NCI-H1930 (cell line): Measurements from ENCODE around the gene TNFSF15.

Experiments used
- DNase-seq, 2 experiments: peaks; one replicate each; lab custom pipeline; 2025; lab: John Stamatoyannopoulos, UW

TNFSF15 gene

DNA sequence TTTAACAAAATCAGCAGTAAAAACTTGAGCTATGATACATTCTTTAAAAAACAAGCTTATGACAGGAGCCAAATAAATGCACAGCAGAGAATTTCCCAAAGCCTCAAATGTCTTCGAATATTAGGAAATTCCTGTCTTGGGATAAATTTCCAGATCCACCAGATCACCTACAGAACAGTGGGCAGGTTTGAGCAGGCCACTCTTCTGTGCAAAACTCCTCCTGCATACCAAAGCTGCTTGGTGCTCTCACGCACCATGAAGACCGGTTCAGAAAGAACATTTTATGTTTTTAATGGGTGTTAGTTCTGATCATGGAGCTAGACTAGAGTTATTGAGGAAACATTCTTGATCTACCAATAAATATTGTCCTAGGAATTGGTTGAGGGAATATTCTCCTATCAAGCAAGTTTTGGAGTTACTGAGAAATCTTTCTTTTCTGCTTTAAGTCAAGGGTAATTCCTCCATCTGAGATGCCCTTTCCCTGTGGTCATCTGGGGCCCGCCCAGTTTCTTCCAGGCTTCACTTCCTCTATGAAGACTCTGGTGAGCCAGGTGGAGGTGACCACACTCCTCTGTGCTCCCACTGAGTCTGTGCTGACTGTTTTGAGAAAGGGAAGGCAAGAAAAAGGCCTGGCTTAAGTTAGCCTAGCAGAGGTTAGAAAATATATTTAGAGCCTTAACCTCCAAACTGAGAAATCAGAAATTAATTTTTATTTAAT, 17.9 kb downstream of the TNFSF15 start:
- no peak for DNase-seq

DNA sequence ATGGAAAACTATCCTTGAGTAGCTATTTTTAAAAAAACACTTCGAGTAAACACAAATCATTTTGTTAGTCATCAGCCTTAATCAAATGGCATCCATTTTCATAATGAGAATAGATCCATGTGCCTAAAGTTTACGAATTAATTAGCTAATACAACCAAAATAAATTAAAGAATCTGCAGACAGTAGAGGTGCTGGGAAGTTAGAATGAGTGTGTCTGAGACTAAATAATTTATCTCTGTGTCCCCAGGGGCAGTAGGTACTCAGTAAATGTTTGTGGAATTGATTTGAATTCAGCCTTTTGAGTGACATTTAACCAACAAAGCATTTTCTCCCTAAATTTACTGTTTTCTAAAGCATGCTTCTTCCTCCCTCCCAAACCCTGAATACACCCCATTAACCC, 18.6 kb downstream of the TNFSF15 start:
- DNase-seq = no peak

GRCh38 chr9:114785866-114786650, 19.8 kb downstream of the TNFSF15 start:
- no peak for DNase-seq

DNA sequence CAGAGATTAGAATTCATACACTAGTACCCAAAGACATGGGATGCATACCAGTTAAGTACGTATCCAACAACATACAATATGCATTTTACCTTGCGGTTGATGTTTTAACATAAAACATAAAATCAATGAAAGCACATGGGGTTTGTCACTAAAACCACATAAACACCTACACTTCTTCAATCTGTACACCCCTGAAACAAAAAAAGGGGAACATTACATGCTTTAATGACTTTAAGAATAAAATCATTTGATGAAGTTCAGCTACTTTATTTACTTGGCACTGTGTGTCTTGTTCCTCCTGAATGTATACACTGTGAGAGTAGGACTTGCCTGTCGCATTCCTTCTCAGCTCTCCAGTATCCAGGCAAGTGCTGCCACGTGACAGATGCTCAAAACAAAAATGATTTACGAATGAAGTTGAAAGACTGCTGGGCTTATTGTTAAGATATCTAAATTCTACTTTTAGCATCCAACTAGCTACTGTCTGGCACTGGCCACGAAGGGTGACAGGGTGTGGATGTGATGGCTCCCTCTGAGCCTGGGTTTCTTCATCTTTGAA, 21.0 kb downstream of the TNFSF15 start:
- no peak for DNase-seq

- DNase-seq = no peak
These were observed 23.3 kb downstream of the TNFSF15 start for GRCh38 chr9:114782586-114782985.

GRCh38 chr9:114779352-114779845, 26.4 kb downstream of the TNFSF15 start:
- DNase-seq = no peak

DNA sequence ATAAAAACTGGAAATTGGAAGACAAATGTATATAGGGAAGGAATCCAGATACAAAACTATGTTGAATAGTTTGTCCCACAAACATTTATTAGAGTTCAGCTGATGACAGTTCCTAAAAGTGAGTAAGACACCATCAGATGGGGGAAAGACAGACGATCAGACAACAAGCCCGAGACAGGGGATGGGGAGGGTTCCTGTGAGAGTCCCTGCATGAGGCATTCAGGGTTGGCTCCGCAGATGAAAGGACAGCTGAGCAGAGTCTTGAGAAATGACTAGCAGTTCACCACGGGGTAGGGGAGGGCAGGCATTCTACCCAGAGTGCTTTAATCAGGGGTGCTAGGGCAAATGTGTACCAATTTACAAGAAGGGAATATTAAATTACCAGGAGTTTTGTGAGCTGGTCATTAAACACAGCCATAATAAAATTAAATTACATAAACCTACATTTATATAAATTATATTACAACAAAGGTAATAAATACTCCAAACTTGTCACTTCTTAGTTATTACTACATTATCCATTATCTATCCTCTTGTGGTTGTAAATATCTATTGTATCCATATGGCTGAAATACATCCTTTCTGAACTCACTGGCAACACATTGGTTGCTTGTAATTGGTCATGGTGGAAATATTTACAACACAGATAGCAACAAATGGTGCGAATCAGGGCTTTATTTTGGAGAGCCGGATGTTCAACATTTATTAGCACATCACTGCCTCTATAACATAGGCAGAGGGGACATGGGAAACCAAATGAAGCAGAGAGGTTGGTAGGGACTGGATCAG, 27.8 kb downstream of the TNFSF15 start:
- DNase-seq = no peak

DNA sequence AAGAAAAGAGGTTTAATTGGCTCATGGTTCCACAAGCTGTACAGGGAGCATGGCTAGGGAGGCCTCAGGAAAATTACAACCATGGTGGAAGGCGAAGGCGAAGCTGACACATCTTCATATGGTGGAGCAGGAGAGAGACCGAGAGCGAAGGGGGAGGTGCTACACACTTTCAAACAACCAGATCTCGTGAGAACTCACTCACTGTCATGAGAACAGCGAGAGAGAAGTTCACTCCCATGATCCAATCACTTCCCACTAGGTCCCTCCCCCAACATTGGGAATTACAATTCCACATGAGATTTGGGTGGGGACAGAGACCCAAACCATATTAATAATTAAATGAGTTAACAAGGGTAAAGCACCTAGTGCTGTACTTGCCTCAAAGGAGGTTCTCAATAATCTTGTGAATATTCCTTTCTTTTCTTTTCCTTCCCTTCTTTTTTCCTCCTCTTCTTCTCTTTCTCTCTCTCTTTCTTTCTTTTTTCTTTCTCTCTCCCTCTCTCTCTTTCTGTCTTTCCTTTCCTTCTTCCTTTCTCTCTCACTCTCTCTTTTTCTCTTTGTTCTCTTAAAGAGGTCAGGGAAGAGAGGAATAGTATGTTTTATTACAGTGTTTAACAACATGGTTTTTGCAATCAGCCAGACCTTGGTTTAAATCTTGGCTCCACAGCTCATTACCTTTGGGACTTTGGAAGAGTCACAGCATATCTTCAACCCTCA, 29.0 kb downstream of the TNFSF15 start:
- DNase-seq = no peak

GRCh38 chr9:114775981-114776380, 29.9 kb downstream of the TNFSF15 start:
- DNase-seq = no peak

DNA sequence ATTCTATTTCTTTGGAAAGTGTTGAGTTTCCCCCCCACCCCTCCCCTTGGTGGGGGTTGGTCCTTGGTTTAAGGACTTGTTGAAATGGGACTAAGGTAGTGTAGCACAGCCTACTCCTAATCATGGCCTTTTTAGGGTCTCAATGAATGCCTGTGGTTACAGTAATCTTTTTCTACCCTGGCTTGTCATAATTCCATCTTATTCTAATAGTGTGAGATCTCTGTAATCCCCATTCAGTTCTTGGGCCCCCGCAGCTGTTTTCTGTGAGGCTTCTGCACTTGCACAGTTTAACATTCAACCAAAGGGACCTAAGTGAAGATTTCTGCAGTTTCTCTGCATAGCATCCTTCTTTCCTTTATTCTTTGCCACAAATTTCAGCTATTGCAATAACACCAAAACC, 30.7 kb downstream of the TNFSF15 start:
- DNase-seq = no peak

DNA sequence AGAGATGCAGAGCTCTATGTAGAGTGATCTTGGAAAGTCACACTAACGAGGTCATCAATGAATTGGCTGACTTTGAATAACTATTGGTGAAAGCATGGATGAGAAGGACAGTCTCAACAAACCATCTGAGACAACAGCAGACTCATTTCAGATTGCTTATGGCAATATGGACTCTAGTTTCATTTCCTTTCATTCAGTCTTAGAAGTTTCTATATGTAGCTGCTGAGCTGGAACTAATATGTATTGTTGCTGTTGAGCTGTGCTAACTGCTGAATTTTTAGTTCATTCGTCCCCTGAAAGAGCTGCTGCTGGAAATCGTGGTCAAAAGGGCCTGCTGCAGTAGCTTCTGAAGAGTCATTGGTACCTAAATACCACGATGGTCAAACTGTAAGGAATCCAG, 31.3 kb downstream of the TNFSF15 start:
- no peak for DNase-seq

DNA sequence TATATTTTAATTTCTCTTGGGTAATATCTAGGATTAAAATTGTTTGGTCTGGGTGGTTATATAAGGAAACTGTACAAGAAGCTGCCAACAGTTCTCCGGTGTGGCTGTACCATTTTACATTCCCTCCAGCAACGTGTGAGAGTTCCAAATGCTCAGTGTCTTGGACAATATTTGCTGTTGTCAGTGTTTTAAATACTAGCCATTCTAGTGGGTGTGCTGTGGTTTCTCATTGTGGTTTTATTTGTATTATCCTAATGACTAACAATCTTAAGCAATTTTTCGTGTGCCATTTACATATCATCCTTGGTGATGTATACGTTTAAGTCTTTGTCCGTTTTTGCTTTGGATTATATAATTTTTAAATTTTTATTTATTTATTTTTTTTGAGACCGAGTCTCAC, 34.0 kb downstream of the TNFSF15 start:
- DNase-seq = no peak

DNA sequence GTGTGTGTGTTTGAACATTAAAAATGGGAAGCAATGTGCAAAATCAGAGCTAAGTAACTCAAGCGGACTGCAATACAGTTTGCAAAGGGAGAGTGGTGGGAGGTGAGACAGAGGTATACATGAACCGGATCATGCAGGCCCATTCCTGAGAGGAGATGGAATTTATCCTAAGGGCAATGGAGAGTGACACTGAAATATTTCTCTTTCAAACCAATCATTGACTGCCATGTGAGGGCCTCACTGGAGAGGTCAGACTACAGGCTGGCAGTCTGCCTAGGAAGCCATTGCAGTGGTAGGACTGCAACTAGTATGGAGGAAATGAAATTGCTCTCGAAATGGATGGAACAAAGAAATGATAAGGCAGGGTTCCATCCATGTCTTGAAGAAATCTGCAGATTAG, 34.8 kb downstream of the TNFSF15 start:
- no peak for DNase-seq

DNA sequence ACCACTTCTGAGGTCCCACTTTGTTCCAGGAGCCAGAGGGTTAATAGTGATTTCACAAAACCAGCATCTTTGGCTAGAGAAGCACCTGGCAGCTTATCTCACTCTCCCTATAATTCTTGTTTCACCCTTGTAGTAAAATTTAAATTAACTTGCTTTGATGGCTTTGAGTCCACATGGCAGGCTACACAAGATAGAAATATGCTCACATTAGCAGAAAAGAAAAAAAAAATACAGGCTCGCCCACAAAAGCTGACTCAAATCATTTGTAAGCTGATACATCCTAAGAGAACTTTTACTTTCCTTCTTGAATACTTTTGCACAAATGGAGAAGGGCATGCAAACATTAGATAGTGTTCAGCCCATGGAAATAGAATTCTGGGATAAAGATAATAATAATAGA, 36.2 kb downstream of the TNFSF15 start:
- DNase-seq = no peak

DNA sequence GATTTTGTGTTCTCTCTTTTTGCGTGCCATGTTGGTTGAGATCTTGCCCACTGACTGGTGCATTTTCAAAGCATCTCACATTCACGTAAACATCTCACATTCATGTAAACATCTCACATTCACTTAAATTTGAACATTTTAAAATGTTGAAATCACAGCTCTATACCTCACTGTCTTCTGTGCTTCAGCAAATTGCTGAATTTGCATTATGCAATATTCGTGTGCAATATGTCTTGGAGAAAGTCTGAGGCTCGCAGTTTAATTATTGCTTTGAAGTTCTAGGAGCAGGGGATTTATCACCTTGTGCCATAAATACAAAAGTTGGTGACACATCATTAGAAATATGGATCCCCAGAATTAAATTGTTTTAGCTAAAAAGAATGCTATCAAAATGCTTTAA, 42.6 kb downstream of the TNFSF15 start:
- DNase-seq = no peak

- DNase-seq = no peak
These were observed 44.3 kb downstream of the TNFSF15 start for GRCh38 chr9:114761523-114761922.

DNA sequence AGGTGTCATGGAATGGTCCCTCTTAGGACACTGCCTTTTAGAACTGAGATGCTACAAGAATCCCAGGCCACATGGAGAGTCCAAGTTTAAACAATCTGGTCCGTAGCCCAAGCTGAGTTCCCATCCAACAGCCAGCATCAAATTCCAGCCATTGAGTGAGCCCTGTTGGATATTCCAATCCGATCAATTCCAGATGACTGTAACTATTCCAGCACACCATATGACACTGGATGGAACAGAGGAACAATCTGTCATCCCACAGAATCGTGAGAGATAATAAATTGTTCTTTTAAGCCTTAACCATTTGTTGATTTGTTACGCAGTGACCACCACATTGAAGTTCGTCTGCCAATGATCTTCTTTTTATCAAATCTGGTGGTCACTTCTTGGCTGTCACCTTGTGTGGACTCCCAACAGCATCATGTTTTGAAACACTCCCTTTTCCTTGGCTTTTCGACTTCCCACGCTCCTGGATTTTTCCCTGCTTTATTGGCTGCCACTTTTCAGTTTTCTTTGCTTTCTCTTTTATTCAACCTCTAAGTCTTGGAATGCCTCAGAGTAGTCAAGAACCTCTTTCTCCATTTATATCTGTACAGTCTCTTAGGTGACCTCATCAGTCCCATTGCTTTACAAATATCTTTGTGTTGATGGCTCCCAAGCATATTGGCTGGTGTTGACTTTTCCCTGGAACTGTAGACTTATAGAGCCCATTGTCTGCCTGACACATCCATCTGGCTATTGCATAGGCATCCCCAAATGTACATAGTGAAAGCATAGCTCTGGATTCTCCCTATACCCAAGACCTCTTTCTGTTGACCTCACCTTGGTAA, 46.1 kb downstream of the TNFSF15 start:
- DNase-seq = no peak

- no peak for DNase-seq
These were observed 47.9 kb downstream of the TNFSF15 start for GRCh38 chr9:114757984-114758383.

DNA sequence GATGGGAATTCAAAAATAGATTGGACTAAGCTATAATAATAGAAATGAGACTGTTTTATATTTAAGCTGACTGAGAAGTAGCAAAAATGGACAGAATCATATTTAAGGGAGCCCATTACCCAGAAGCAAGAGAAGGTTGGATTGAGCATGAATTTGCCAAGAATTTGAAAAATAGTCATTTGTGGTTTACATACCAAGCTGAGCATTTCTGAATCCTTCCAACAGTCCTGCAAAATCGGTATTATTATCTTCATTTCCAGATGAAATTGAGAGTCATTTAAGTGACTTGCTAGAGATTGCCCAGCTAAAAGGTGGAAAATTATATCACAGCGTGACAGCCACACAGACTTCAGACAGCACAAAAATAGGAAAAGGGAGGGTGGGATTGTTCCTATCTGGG, 48.4 kb downstream of the TNFSF15 start:
- no peak for DNase-seq

DNA sequence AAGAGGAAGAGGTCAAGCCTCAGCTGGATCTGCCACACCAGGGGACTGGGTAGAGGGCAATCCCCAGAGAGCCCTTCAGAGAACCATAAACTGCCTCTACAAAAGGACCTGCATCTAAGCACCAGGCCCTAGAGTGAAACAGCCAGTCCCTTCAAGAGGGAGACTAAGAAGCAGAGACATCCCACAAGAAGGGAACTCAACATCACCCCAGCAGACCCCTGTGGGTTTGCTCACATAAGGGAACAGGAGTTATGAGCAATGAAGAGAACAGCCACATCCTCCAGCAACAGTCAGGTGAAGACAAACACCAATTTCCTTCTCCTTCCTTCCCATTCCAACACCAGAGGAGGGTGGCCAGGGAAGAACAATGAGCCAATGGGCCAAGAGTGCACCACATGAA, 48.9 kb downstream of the TNFSF15 start:
- no peak for DNase-seq

GRCh38 chr9:114754581-114754980, 51.3 kb downstream of the TNFSF15 start:
- no peak for DNase-seq
